ENCODE measurements around the gene KNTC1.
"Not testable (repeated sequence)": the region's sequence is repeated elsewhere in the genome, so short reads cannot be mapped to it uniquely, and the experiment has no call there.

KNTC1 gene

DNA sequence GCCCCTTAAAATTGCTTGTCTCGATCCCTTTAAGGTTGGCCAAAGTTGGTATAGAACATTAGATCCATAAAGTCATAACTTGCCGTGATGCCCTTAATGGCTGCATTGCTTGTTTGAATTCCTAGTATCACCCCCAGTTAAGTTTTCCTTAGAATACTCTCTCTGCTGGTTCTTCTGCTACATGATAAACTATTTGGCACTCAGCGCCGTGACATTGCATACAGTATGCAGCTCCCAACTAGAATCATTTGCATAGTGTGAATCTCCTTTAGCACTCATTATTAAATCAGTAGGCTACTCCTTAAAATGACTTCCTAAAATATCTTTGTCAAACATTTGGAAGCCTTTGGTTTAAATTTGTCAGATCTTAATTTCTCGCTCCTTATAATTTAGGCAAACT, 42.2 kb downstream of the KNTC1 start:
- DNase-seq (ENCODE audit: low read depth) = no peak
- TF ChIP-seq, protein P1, sequence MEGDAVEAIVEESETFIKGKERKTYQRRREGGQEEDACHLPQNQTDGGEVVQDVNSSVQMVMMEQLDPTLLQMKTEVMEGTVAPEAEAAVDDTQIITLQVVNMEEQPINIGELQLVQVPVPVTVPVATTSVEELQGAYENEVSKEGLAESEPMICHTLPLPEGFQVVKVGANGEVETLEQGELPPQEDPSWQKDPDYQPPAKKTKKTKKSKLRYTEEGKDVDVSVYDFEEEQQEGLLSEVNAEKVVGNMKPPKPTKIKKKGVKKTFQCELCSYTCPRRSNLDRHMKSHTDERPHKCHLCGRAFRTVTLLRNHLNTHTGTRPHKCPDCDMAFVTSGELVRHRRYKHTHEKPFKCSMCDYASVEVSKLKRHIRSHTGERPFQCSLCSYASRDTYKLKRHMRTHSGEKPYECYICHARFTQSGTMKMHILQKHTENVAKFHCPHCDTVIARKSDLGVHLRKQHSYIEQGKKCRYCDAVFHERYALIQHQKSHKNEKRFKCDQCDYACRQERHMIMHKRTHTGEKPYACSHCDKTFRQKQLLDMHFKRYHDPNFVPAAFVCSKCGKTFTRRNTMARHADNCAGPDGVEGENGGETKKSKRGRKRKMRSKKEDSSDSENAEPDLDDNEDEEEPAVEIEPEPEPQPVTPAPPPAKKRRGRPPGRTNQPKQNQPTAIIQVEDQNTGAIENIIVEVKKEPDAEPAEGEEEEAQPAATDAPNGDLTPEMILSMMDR (conservative IDR thresholded peaks at IDR 0.05; ENCODE audit: low read depth, low read length) = no peak
- no peak overlapping the region for H3K4me3 ChIP-seq (ENCODE audit: low read length)

DNA sequence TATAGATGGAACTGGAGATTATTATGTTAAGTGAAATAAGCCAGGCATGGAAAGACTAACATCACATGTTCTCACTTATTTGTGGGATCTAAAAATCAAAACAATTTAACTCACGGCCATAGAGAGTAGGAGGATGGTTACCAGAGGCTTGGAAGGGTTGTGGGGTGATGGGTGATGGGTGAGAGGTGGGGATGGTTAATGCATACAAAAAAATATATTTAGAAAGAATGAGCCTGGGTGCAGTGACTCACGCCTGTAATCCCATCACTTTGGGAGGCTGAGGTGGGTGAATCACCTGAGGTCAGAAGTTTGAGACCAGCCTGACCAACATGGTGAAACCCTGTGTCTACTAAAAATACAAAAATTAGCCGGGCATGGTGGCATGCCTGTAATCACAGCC, 43.0 kb downstream of the KNTC1 start:
- not testable (repeated sequence) for H3K4me3 ChIP-seq (ENCODE audit: low read length); DNase-seq (ENCODE audit: low read depth)

GRCh38 chr12:122571821-122572220, 44.8 kb downstream of the KNTC1 start:
- peak; percentile 13 for DNase-seq (ENCODE audit: low read depth)
- TF ChIP-seq, protein P1 (conservative IDR thresholded peaks at IDR 0.05; ENCODE audit: low read depth, low read length) = no peak
- H3K4me3 ChIP-seq (ENCODE audit: low read length) = no peak overlapping the region

DNA sequence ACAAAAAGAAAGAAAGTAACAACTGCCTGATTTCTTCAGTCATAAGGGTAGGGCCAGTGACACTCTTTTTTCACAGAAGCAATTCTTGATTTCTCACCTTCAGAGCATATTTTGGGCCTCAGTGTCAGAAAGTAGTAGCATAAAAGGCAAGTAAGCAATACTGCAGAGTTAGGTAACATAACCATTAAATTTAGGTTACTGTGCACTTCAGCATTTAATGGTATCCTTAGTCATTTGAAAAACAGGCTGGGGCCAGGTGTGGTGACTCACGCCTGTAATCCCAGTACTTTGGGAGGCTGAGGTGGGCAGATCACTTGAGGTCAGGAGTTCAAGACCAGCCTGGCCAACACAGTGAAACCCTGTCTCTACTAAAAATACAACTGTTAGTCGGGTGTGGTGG, 56.2 kb downstream of the KNTC1 start:
- not testable (repeated sequence) for DNase-seq (ENCODE audit: low read depth); H3K4me3 ChIP-seq (ENCODE audit: low read length)

DNA sequence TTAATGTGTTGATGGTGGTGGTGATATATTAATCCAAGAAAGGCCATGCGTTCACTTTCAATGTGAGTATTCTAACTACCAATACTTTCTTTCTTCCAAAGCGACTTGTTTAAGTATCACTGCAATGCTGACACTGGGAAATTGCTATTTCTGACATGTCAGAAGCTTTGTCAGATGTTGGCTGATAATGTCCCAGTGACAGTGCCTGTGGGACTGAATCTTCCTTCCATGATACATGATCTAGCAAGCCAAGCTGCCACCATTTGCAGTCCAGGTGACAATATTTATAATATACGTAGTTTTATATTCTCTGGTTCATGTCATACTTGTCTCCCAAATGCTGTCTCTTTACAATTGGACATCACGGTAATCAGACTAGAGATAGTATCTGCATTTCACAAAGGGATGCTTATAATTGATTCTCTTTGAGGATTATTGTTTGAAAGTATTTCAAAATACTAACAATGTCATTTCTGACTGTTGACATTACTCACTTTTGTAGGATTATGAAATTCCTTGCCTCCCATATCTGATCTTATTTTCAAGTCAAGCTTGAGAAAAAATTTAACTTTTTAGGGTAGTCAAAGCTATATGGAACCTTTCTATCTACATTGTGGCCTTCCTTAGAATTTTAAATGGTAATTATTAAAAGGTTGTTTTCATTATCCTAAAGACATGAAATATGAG, 57.3 kb downstream of the KNTC1 start:
- DNase-seq (ENCODE audit: low read depth) = no peak
- TF ChIP-seq, protein P1 (conservative IDR thresholded peaks at IDR 0.05; ENCODE audit: low read depth, low read length) = no peak
- no peak overlapping the region for H3K4me3 ChIP-seq (ENCODE audit: low read length)

DNA sequence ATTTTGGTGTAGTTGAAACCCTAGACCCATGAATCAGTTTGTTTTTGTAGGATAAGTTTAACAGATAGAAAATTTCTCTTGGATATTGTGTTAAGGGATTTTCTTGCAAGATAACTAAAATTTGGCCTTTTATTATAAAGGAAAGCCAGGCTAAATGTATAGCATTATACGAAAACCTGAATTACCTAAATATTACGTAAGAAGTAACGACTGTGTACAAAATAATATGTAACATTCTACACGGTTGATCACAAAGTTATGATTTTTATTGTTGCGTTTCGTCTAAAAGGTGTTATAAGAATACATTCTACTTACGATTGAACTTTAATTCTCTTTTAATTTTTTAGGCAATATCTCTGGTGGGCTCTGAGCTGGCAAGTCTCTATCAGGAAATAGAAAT, 63.9 kb downstream of the KNTC1 start:
- no peak overlapping the region for H3K4me3 ChIP-seq (ENCODE audit: low read length)
- TF ChIP-seq, protein P1 (conservative IDR thresholded peaks at IDR 0.05; ENCODE audit: low read depth, low read length) = no peak
- no peak for DNase-seq (ENCODE audit: low read depth)

- not testable (repeated sequence) for H3K4me3 ChIP-seq (ENCODE audit: low read length); DNase-seq (ENCODE audit: low read depth)
These were observed 64.9 kb downstream of the KNTC1 start for GRCh38 chr12:122591966-122592365.

- not testable (repeated sequence) for H3K4me3 ChIP-seq (ENCODE audit: low read length); DNase-seq (ENCODE audit: low read depth)
These were observed 65.5 kb downstream of the KNTC1 start for GRCh38 chr12:122592543-122592942.

DNA sequence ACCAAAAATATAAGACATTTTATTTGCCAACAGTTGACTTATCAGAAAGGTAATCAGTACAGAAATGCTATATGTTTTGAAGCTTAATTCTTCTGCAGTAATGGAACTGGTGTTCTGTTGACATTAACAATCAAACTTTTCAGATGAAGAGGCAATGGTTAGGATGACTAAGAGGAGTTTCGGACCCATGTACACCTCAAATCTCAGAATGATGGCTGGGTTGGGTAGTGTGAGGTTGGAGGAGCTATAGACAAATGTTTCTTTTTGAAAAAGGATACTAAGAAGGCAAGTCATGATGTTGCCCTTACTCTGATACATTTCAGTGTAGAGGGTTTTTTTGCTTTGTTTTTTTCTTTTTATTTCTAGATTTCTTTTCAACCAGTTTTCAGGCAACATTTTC, 66.9 kb downstream of the KNTC1 start:
- no peak for DNase-seq (ENCODE audit: low read depth)

More for the DNA sequence above, 66.9 kb downstream of the KNTC1 start:
- TF ChIP-seq, protein P1 (conservative IDR thresholded peaks at IDR 0.05; ENCODE audit: low read depth, low read length) = no peak
- H3K4me3 ChIP-seq (ENCODE audit: low read length) = no peak overlapping the region

Measured in retinal pigment epithelial cell (primary cell).